MCF 10A (cell line): Measurements from ENCODE around the gene SCD5. TPM values are rescaled to one million over a fixed set of nuclear protein-coding genes. Genes with fewer than 3 reads are reported as not detected.

Experiments
- BruUV-seq: library from RNA; stranded (reverse); fragments of 400-500 nt; replicated peaks from 2 replicates; lab custom pipeline; 2021; lab: Mats Ljungman, UMichigan
- CTCF ChIA-PET: fragments of 300-600 bp; sonication (Branson Sonifier 250); formaldehyde crosslinking; extraction: SDS; loops from one replicate; lab custom pipeline; 2021; ENCODE audit warnings: antibody characterized with exemption, inconsistent platforms; lab: Yijun Ruan, JAX
- POLR2A ChIA-PET: fragments of 300-600, 350-650 bp; sonication (Branson Sonifier 250); formaldehyde crosslinking; extraction: SDS; loops from one replicate; lab custom pipeline; 2020; ENCODE audit warnings: antibody characterized with exemption, inconsistent platforms; lab: Yijun Ruan, JAX
- DNase-seq: peaks from one replicate; pipeline ENCODE4 v3.0.0-alpha.2; 2018; ENCODE audit not compliant: unreplicated experiment
- H3K27ac Mint-ChIP-seq: one replicate; pipeline ENCODE4 v1.8.0; 2022; ENCODE audit warnings: mild to moderate bottlenecking, low read depth, mixed read lengths; ENCODE audit not compliant: unreplicated experiment
- H3K27me3 Mint-ChIP-seq: one replicate; pipeline ENCODE4 v1.8.0; 2022; ENCODE audit warnings: mixed read lengths; ENCODE audit not compliant: insufficient read depth, unreplicated experiment
- H3K36me3 Mint-ChIP-seq: one replicate; pipeline ENCODE4 v1.8.0; 2022; ENCODE audit warnings: mild to moderate bottlenecking, moderate library complexity, mixed read lengths; ENCODE audit not compliant: insufficient read depth, unreplicated experiment
- H3K4me1 Mint-ChIP-seq: one replicate; pipeline ENCODE4 v1.8.0; 2022; ENCODE audit warnings: mixed read lengths; ENCODE audit not compliant: insufficient read depth, unreplicated experiment
- H3K4me3 Mint-ChIP-seq: one replicate; pipeline ENCODE4 v1.8.0; 2022; ENCODE audit warnings: mild to moderate bottlenecking, moderate library complexity, mixed read lengths; ENCODE audit not compliant: unreplicated experiment
- H3K9me3 Mint-ChIP-seq: one replicate; pipeline ENCODE4 v1.8.0; 2022; ENCODE audit warnings: mixed read lengths; ENCODE audit not compliant: unreplicated experiment
- intact Hi-C: fragments of 100-400 bp; cut with micrococcal nuclease; formaldehyde crosslinking; loops from 2 replicates; pipeline ENCODE4 v1.14.1; 2022
- total RNA-seq: library from RNA; stranded (reverse); gene quantifications from 2 replicates; pipeline ENCODE4 v1.2.3, GENCODE V29; 2022
- TF ChIP-seq, protein P1 (sequence below): fragments of 200-600 bp; IDR thresholded peaks from one replicate; pipeline ENCODE4 v1.8.0; 2022; ENCODE audit warnings: antibody characterized with exemption, mild to moderate bottlenecking; ENCODE audit not compliant: unreplicated experiment

Gene SCD5
- total RNA-seq, 1 experiment from 2014 or later: 3.6 TPM

DNA sequence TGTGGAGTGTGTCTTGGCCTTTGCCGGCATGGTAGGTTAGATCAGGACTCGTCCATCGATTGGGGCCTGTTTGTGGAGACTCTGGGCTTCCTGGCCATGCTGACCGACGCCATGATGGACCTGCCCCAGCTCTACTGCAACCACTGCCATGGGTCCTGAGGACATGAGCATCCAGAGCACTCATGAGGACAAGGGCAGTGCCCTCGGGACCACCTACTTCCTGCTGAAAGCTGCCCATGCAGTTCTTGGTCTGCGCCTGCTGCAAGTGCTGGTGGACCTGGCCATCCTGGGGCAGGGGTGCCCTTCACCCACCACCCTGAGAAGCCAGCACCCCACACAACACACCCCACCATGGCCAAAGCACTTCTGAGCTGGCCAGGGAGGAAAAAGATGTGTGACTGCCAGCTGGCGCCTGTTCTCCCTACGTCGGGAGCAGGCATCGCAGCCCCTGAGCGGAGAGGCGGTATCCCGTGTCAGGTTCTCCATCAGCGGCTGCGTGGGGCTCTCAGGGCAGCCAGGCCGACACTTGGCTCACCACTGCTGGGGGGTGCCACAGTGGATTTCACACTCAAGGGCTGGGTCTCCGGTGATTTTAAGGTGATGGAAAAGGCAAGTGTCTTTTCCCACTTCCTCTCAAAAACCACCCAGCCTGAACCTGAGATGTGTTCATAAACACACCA is 106.4 kb downstream of the SCD5 start:
- BruUV-seq: no TSS peak
- DNase-seq: no peak
- TF ChIP-seq, protein P1, sequence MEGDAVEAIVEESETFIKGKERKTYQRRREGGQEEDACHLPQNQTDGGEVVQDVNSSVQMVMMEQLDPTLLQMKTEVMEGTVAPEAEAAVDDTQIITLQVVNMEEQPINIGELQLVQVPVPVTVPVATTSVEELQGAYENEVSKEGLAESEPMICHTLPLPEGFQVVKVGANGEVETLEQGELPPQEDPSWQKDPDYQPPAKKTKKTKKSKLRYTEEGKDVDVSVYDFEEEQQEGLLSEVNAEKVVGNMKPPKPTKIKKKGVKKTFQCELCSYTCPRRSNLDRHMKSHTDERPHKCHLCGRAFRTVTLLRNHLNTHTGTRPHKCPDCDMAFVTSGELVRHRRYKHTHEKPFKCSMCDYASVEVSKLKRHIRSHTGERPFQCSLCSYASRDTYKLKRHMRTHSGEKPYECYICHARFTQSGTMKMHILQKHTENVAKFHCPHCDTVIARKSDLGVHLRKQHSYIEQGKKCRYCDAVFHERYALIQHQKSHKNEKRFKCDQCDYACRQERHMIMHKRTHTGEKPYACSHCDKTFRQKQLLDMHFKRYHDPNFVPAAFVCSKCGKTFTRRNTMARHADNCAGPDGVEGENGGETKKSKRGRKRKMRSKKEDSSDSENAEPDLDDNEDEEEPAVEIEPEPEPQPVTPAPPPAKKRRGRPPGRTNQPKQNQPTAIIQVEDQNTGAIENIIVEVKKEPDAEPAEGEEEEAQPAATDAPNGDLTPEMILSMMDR: no peak
- Mint-ChIP-seq H3K36me3 (no peaks in the 10 kb centered on the region), H3K9me3 (no peaks in the 10 kb centered on the region), H3K27me3 (no peaks in the 10 kb centered on the region), H3K4me1 (peaks cover 5% of the 10 kb centered on the region), H3K27ac (no peak overlapping the region), H3K4me3 (no peak overlapping the region)
- ChIA-PET POLR2A (interaction anchor here (0.8 kb wide), 1 partner anchor 30 kb away, joined by 3 read pairs; no protein-coding TSS in a partner anchor), CTCF (interaction anchor here (1.2 kb wide), 1 partner anchor 106 kb away, joined by 10 read pairs; the partner anchor contains the start of gene SCD5)
- intact Hi-C loops: no loop called here

DNA sequence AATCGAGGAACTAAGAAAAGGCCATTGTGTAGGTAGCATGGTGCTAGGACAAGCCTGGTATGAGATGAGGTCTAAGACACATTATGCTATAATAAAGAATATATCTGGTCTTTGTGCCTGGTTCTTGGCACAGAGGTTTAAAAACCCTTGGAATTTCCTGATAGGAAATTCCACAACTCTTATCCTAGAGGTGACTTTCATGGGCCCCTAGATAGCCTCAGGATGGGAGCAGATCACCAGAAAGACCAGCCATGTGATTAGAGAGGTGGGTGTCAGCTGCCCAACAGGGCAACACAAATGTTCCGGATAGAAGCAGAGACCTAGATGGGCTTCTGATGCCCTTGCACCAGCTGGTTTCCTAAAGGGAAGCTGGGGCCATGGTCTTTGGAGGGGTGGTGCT is 107.2 kb downstream of the SCD5 start:
- DNase-seq: no peak
- Mint-ChIP-seq H3K27ac (no peak overlapping the region), H3K36me3 (no peaks in the 10 kb centered on the region), H3K4me3 (no peak overlapping the region), H3K4me1 (peaks cover 5% of the 10 kb centered on the region), H3K9me3 (no peaks in the 10 kb centered on the region), H3K27me3 (no peaks in the 10 kb centered on the region)
- ChIA-PET CTCF (no interaction called here), POLR2A (no interaction called here)
- TF ChIP-seq, protein P1: no peak
- no TSS peak for BruUV-seq
- intact Hi-C loops: no loop called here

GRCh38 chr4:82688091-82688795 is 110.4 kb downstream of the SCD5 start:
- ChIA-PET CTCF (no interaction called here), POLR2A (interaction anchor here (0.6 kb wide), 1 partner anchor 23 kb away, joined by 5 read pairs; no protein-coding TSS in a partner anchor)
- Mint-ChIP-seq H3K4me1 (peaks cover 5% of the 10 kb centered on the region), H3K27me3 (no peaks in the 10 kb centered on the region), H3K4me3 (no peak overlapping the region), H3K36me3 (no peaks in the 10 kb centered on the region), H3K27ac (no peak overlapping the region), H3K9me3 (no peaks in the 10 kb centered on the region)
- TF ChIP-seq, protein P1: no peak
- no TSS peak for BruUV-seq
- DNase-seq: no peak
- intact Hi-C loops: no loop called here

- no TSS peak for BruUV-seq
- ChIA-PET POLR2A (interaction anchor here (0.6 kb wide), 1 partner anchor 22 kb away, joined by 5 read pairs; no protein-coding TSS in a partner anchor), CTCF (no interaction called here)
- Mint-ChIP-seq H3K4me3 (no peak overlapping the region), H3K4me1 (peaks cover 5% of the 10 kb centered on the region), H3K36me3 (no peaks in the 10 kb centered on the region), H3K9me3 (no peaks in the 10 kb centered on the region), H3K27me3 (no peaks in the 10 kb centered on the region), H3K27ac (no peak overlapping the region)
- TF ChIP-seq, protein P1: no peak
- DNase-seq: no peak
- intact Hi-C loops: no loop called here
These were observed 111.1 kb downstream of the SCD5 start for GRCh38 chr4:82687531-82687930.
